Neural cell (in vitro differentiated cells): ENCODE results near the gene TRAK1. TPM values are rescaled to one million over a fixed set of nuclear protein-coding genes. Genes with fewer than 3 reads are reported as not detected.

Experiments
- H2AFZ ChIP-seq: fragments of 200-600, 300-800 bp; sonication (generic), shearing (Covaris generic); 2 replicates; pipeline ENCODE4 v1.6.0; 2014; ENCODE audit warnings: low read depth, mild to moderate bottlenecking, antibody characterized with exemption, low read length, moderate library complexity
- H3F3A ChIP-seq: fragments of 200-600 bp; shearing (Covaris generic); 2 replicates; pipeline ENCODE4 v1.6.1; 2016; ENCODE audit warnings: mild to moderate bottlenecking, moderate library complexity, mixed read lengths, antibody characterized with exemption, low read length; ENCODE audit not compliant: insufficient read depth, poor library complexity, severe bottlenecking
- H3K27ac ChIP-seq: fragments of 200-600, 300-800 bp; sonication (generic), shearing (Covaris generic); 2 replicates; pipeline ENCODE4 v1.5.1; 2014; ENCODE audit warnings: mild to moderate bottlenecking, low read length, moderate library complexity
- H3K27me3 ChIP-seq: fragments of 300-800, 200-600 bp; sonication (generic), shearing (Covaris generic); 2 replicates; pipeline ENCODE4 v1.6.0; 2014; ENCODE audit warnings: mild to moderate bottlenecking, low read depth, low read length, moderate library complexity; ENCODE audit not compliant: insufficient read depth
- H3K36me3 ChIP-seq: fragments of 300-800, 200-600 bp; sonication (generic), shearing (Covaris generic); 2 replicates; pipeline ENCODE4 v1.5.1; 2014; ENCODE audit warnings: mild to moderate bottlenecking, antibody characterized with exemption, low read length, moderate library complexity; ENCODE audit not compliant: insufficient read depth
- H3K4me2 ChIP-seq: fragments of 300-800, 200-600 bp; sonication (generic), shearing (Covaris generic); 2 replicates; pipeline ENCODE4 v1.6.0; 2014; ENCODE audit warnings: mild to moderate bottlenecking, low read length
- H3K4me3 ChIP-seq: fragments of 300-800, 200-600 bp; sonication (generic), shearing (Covaris generic); 2 replicates; pipeline ENCODE4 v1.5.1; 2014; ENCODE audit warnings: mild to moderate bottlenecking, low read length, moderate library complexity
- H3K79me2 ChIP-seq: fragments of 200-600 bp; shearing (Covaris generic); replicated peaks from 2 replicates; pipeline ENCODE4 v1.6.0; 2014; ENCODE audit warnings: mild to moderate bottlenecking, low read length, moderate library complexity; ENCODE audit not compliant: insufficient read depth
- H3K9ac ChIP-seq: fragments of 300-800, 200-600 bp; sonication (generic), shearing (Covaris generic); 2 replicates; pipeline ENCODE4 v1.6.1; 2016; ENCODE audit warnings: mild to moderate bottlenecking, low read length, mixed read lengths
- H3K9me2 ChIP-seq: fragments of 200-600 bp; shearing (Covaris generic); 2 replicates; pipeline ENCODE4 v1.6.1; 2016; ENCODE audit warnings: mild to moderate bottlenecking, low read length, mixed read lengths; ENCODE audit not compliant: insufficient read depth
- H3K9me3 ChIP-seq: fragments of 200-600, 300-800 bp; sonication (generic), shearing (Covaris generic); 2 replicates; pipeline ENCODE4 v1.6.1; 2016; ENCODE audit warnings: mild to moderate bottlenecking, mixed run types, low read length, moderate library complexity, mixed read lengths
- H4K20me1 ChIP-seq: fragments of 200-600 bp; shearing (Covaris generic); 2 replicates; pipeline ENCODE4 v1.6.1; 2016; ENCODE audit warnings: mild to moderate bottlenecking, mixed run types; ENCODE audit not compliant: insufficient read depth
- CTCF ChIP-seq: fragments of 450-650 bp; IDR thresholded peaks from 2 replicates; pipeline ENCODE4 v1.5.1; 2014; ENCODE audit warnings: antibody characterized with exemption, mild to moderate bottlenecking, moderate library complexity; ENCODE audit not compliant: poor library complexity, severe bottlenecking
- EP300 ChIP-seq: fragments of 450-650 bp; conservative IDR thresholded peaks from 2 replicates; pipeline ENCODE4 v1.6.1; 2014; ENCODE audit warnings: antibody characterized with exemption, mild to moderate bottlenecking, moderate library complexity; ENCODE audit not compliant: poor library complexity, severe bottlenecking
- EZH2 ChIP-seq: fragments of 200-600, 300-800 bp; shearing (Covaris generic), sonication (generic); IDR thresholded peaks from 2 replicates; pipeline ENCODE4 v1.6.1; 2014; ENCODE audit warnings: antibody characterized with exemption, low read length, borderline replicate concordance, mild to moderate bottlenecking; ENCODE audit not compliant: insufficient read depth, poor library complexity, severe bottlenecking
- MXI1 ChIP-seq: fragments of 450-650 bp; conservative IDR thresholded peaks from 2 replicates; pipeline ENCODE4 v1.6.1; 2014; ENCODE audit warnings: antibody characterized with exemption, mild to moderate bottlenecking; ENCODE audit not compliant: poor library complexity, severe bottlenecking
- POLR2AphosphoS5 ChIP-seq: IDR thresholded peaks from 2 replicates; pipeline ENCODE4 v1.6.1; 2012
- RAD21 ChIP-seq: fragments of 450-650 bp; conservative IDR thresholded peaks from 2 replicates; pipeline ENCODE4 v1.6.1; 2014; ENCODE audit warnings: antibody characterized with exemption, mild to moderate bottlenecking, moderate library complexity
- REST ChIP-seq: IDR thresholded peaks from 2 replicates; pipeline ENCODE4 v1.6.1; 2012; ENCODE audit warnings: borderline replicate concordance
- SMC3 ChIP-seq: fragments of 450-650 bp; conservative IDR thresholded peaks from 2 replicates; pipeline ENCODE4 v1.6.1; 2014; ENCODE audit warnings: antibody characterized with exemption, mild to moderate bottlenecking, moderate library complexity; ENCODE audit not compliant: poor library complexity
- TAF1 ChIP-seq: IDR thresholded peaks from 2 replicates; pipeline ENCODE4 v1.6.1; 2012; ENCODE audit warnings: low read depth
- polyA plus RNA-seq: library from polyadenylated mRNA; depleted of rRNA; stranded (reverse); fragments of >200 nt; gene quantifications from 2 replicates; pipeline ENCODE4 v1.2.3, GENCODE V29; 2014

Gene TRAK1
- polyA plus RNA-seq, 1 donor from 2014 or later: 34.7 TPM

- Histone ChIP-seq H3K36me3 (no peaks in the 10 kb centered on the region), H3K27me3 (no peaks in the 10 kb centered on the region), H3K9me2 (no peaks in the 10 kb centered on the region), H3K4me2 (no peak overlapping the region), H3K27ac (no peak overlapping the region), H3K9me3 (no peaks in the 10 kb centered on the region), H3K9ac (no peak overlapping the region), H3K79me2 (peaks cover 24% of the 10 kb centered on the region), H3K4me3 (no peak overlapping the region), H3F3A (no peaks in the 10 kb centered on the region), H2AFZ (no peak overlapping the region), H4K20me1 (no peaks in the 10 kb centered on the region)
- TF ChIP-seq EP300: no peak
- no peak for TF ChIP-seq EZH2
- no peak for TF ChIP-seq MXI1
- TF ChIP-seq RAD21: no peak
- TF ChIP-seq REST: no peak
- TF ChIP-seq CTCF: no peak
- TF ChIP-seq SMC3: no peak
- no peak for TF ChIP-seq POLR2AphosphoS5
- TF ChIP-seq TAF1: no peak
Observed at GRCh38 chr3:42070524-42070923, 20.6 kb upstream of the TRAK1 start.

GRCh38 chr3:42071904-42072812 is 19.0 kb upstream of the TRAK1 start:
- Histone ChIP-seq H3K9me2 (no peaks in the 10 kb centered on the region), H3F3A (no peaks in the 10 kb centered on the region), H3K27ac (peak overlapping the region; percentile 46), H3K4me3 (peak overlapping the region; percentile 37), H3K9me3 (no peaks in the 10 kb centered on the region), H4K20me1 (no peaks in the 10 kb centered on the region), H3K36me3 (no peaks in the 10 kb centered on the region), H3K4me2 (no peak overlapping the region), H3K9ac (peak overlapping the region; percentile 33), H3K79me2 (peaks cover 24% of the 10 kb centered on the region), H3K27me3 (no peaks in the 10 kb centered on the region), H2AFZ (no peak overlapping the region)
- no peak for TF ChIP-seq CTCF
- TF ChIP-seq TAF1: no peak
- TF ChIP-seq POLR2AphosphoS5: peak; percentile 15
- TF ChIP-seq EZH2: no peak
- peak; percentile 36 for TF ChIP-seq RAD21
- TF ChIP-seq MXI1: no peak
- no peak for TF ChIP-seq REST
- peak; percentile 14 for TF ChIP-seq EP300
- TF ChIP-seq SMC3: peak; percentile 11
